Keratinocyte (primary cell): ENCODE measurements around the gene ADGRG6.

Experiments used
- CTCF ChIP-seq, 3 experiments: IDR thresholded peaks in 1 of 3; conservative IDR thresholded peaks in 1 of 3; optimal IDR thresholded peaks in 1 of 3; 2 replicates in 2 of 3; 3 replicates in 1 of 3; pipeline versions ENCODE3 to v1.5.1; 2011; ENCODE audit warnings: low read length in 3 of 3, mild to moderate bottlenecking in 3 of 3, moderate library complexity in 2 of 3, control low read depth in 1 of 3, inconsistent platforms in 1 of 3; ENCODE audit not compliant: insufficient read depth in 2 of 3; ENCODE audit errors: extremely low read depth in 1 of 3
- EZH2 ChIP-seq: IDR thresholded peaks from one replicate; pipeline ENCODE4 v1.6.1; 2012; ENCODE audit warnings: inconsistent platforms, mild to moderate bottlenecking, low read length, moderate library complexity

DNA sequence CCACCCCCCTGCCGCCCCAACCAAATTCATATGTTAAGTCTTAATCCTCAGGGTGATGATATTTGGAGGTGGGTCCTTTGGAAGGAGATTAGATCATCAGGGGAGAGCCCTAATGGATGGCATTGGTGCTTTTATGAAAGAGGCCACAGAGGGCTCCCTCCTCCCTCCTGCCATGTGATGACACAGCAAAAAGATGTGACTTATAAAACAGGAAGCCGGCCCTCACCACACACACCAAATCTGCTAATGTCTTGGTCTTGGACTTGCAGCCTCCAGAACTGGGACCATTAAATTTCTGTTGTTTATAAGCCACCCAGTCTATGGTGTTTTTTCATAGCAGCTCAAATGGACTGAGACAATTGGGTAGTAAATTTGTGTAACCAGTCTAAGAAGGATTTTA is 176.3 kb downstream of the ADGRG6 start:
- peak in 2 of 3 experiments; percentile 7 to 17 for TF ChIP-seq CTCF (optimal IDR thresholded peaks at IDR 0.05 in 1 of 3, IDR thresholded peaks at IDR 0.05 in 1 of 3, conservative IDR thresholded peaks at IDR 0.05 in 1 of 3; ENCODE audit: extremely low read depth in 1 of 3, insufficient read depth in 2 of 3, low read length in 3 of 3)
- no peak for TF ChIP-seq EZH2
